Activated naive CD4-positive, alpha-beta T cell treated with anti-CD3 and anti-CD28 coated beads for 36 hours (primary cell): ENCODE measurements around the gene UBE2Q1. TPM values are rescaled to one million over a fixed set of nuclear protein-coding genes. Genes with fewer than 3 reads are reported as not detected.
A peak's percentile ranks its signal among the peaks of the same experiment; 100 is the strongest.

Source experiments
- CTCF ChIA-PET: fragments of 350-600 bp; sonication (Branson Sonifier 250); formaldehyde crosslinking; loops from one replicate; lab custom pipeline; 2021; ENCODE audit warnings: antibody characterized with exemption; lab: Charles Lee
- DNase-seq: peaks from one replicate; pipeline ENCODE4 v3.0.0-alpha.2; 2020
- H3K27ac Mint-ChIP-seq: one replicate; pipeline ENCODE4 v1.8.0; 2021; ENCODE audit warnings: mild to moderate bottlenecking, mixed read lengths
- H3K27me3 Mint-ChIP-seq: one replicate; pipeline ENCODE4 v1.8.0; 2021; ENCODE audit warnings: low read depth, mixed read lengths
- H3K36me3 Mint-ChIP-seq: one replicate; pipeline ENCODE4 v1.8.0; 2021; ENCODE audit warnings: low read depth, mixed read lengths
- H3K4me1 Mint-ChIP-seq: one replicate; pipeline ENCODE4 v1.8.0; 2021; ENCODE audit warnings: low read depth, mixed read lengths
- H3K4me3 Mint-ChIP-seq: one replicate; pipeline ENCODE4 v1.8.0; 2021; ENCODE audit warnings: mild to moderate bottlenecking, moderate library complexity, mixed read lengths
- H3K9me3 Mint-ChIP-seq: one replicate; pipeline ENCODE4 v1.8.0; 2021; ENCODE audit warnings: mixed read lengths
- intact Hi-C: fragments of 100-400 bp; cut with micrococcal nuclease; formaldehyde crosslinking; loops from one replicate; pipeline ENCODE4 v1.15.1; 2023
- total RNA-seq, 2 experiments: library from RNA; stranded (reverse); gene quantifications; one replicate each; pipeline ENCODE4 v1.2.3, GENCODE V29; 2021

The UBE2Q1 gene
- total RNA-seq, 2 experiments from 2014 or later, result 79.2 to 84.6 TPM

- Mint-ChIP-seq H3K4me1 (peaks cover 2% of the 10 kb centered on the region), H3K27ac (no peak overlapping the region), H3K9me3 (no peaks in the 10 kb centered on the region), H3K27me3 (peaks cover 5% of the 10 kb centered on the region), H3K36me3 (no peaks in the 10 kb centered on the region), H3K4me3 (no peak overlapping the region)
- CTCF ChIA-PET, result interaction anchor here (1.1 to 1.4 kb wide), 2 partner anchors 14 to 57 kb away, joined by 3 to 4 read pairs; no protein-coding TSS in a partner anchor
- intact Hi-C loops, result no loop called here
- no peak for DNase-seq
These were observed 38.1 kb downstream of the UBE2Q1 start for GRCh38 chr1:154520333-154520732.

GRCh38 chr1:154519591-154519991 is 38.9 kb downstream of the UBE2Q1 start:
- Mint-ChIP-seq H3K27me3 (peaks cover 4% of the 10 kb centered on the region), H3K9me3 (no peaks in the 10 kb centered on the region), H3K27ac (no peak overlapping the region), H3K4me1 (peaks cover 2% of the 10 kb centered on the region), H3K4me3 (no peak overlapping the region), H3K36me3 (no peaks in the 10 kb centered on the region)
- DNase-seq, result no peak
- CTCF ChIA-PET, result interaction anchor here (1.1 kb wide), 1 partner anchor 58 kb away, joined by 4 read pairs; no protein-coding TSS in a partner anchor
- intact Hi-C loops, result no loop called here

GRCh38 chr1:154517661-154518060 is 40.8 kb downstream of the UBE2Q1 start:
- Mint-ChIP-seq H3K4me3 (no peak overlapping the region), H3K27me3 (no peaks in the 10 kb centered on the region), H3K4me1 (peaks cover 2% of the 10 kb centered on the region), H3K9me3 (no peaks in the 10 kb centered on the region), H3K36me3 (no peaks in the 10 kb centered on the region), H3K27ac (no peak overlapping the region)
- CTCF ChIA-PET, result interaction anchor here (1.0 kb wide), 1 partner anchor 38 kb away, joined by 3 read pairs; no protein-coding TSS in a partner anchor
- DNase-seq, result no peak
- intact Hi-C loops, result no loop called here

GRCh38 chr1:154514066-154514553 is 44.4 kb downstream of the UBE2Q1 start:
- CTCF ChIA-PET, result no interaction called here
- H3K4me3 Mint-ChIP-seq, result no peak overlapping the region
- H3K9me3 Mint-ChIP-seq, result no peaks in the 10 kb centered on the region
- H3K27me3 Mint-ChIP-seq, result no peaks in the 10 kb centered on the region
- H3K36me3 Mint-ChIP-seq, result no peaks in the 10 kb centered on the region
- no peak for DNase-seq
- intact Hi-C loops, result no loop called here
- no peak overlapping the region for H3K27ac Mint-ChIP-seq
- no peaks in the 10 kb centered on the region for H3K4me1 Mint-ChIP-seq

- Mint-ChIP-seq H3K9me3 (no peaks in the 10 kb centered on the region), H3K27ac (no peak overlapping the region), H3K36me3 (no peaks in the 10 kb centered on the region), H3K4me1 (no peaks in the 10 kb centered on the region), H3K27me3 (peaks cover 6% of the 10 kb centered on the region), H3K4me3 (no peak overlapping the region)
- intact Hi-C loops, result no loop called here
- no peak for DNase-seq
- CTCF ChIA-PET, result interaction anchor here (0.7 kb wide), 1 partner anchor 18 kb away, joined by 3 read pairs; no protein-coding TSS in a partner anchor
These were observed 45.7 kb downstream of the UBE2Q1 start for GRCh38 chr1:154512760-154513159.

- Mint-ChIP-seq H3K27ac (no peak overlapping the region), H3K36me3 (no peaks in the 10 kb centered on the region), H3K4me1 (peaks cover 15% of the 10 kb centered on the region), H3K4me3 (no peak overlapping the region), H3K27me3 (peaks cover 61% of the 10 kb centered on the region), H3K9me3 (no peaks in the 10 kb centered on the region)
- CTCF ChIA-PET, result no interaction called here
- intact Hi-C loops, result no loop called here
- DNase-seq, result no peak
These were observed 54.6 kb downstream of the UBE2Q1 start for GRCh38 chr1:154503898-154504297.

- peak overlapping the region; percentile 38 for H3K4me3 Mint-ChIP-seq
- no peaks in the 10 kb centered on the region for H3K9me3 Mint-ChIP-seq
- peaks cover 54% of the 10 kb centered on the region for H3K27me3 Mint-ChIP-seq
- CTCF ChIA-PET, result no interaction called here
- intact Hi-C loops, result no loop called here
- H3K4me1 Mint-ChIP-seq, result peaks cover 21% of the 10 kb centered on the region
- H3K27ac Mint-ChIP-seq, result no peak overlapping the region
- no peaks in the 10 kb centered on the region for H3K36me3 Mint-ChIP-seq
- DNase-seq, result no peak
These were observed 55.7 kb downstream of the UBE2Q1 start for GRCh38 chr1:154502744-154503115.

GRCh38 chr1:154502066-154502743 is 56.3 kb downstream of the UBE2Q1 start, which contains the start of the genes SHE and TDRD10:
Gene SHE, minus strand, starts transcription at chr1:154502412. Its CDS starts 386 bp downstream, at chr1:154502026.
Gene TDRD10, plus strand, starts transcription at chr1:154502219. Its CDS starts 4,685 bp downstream, at chr1:154506904.
- DNase-seq, result no peak
- Mint-ChIP-seq H3K4me3 (peak within 1 kb of the TSS; percentile 38), H3K27me3 (peaks cover 49% of the 10 kb centered on the region), H3K4me1 (peaks cover 25% of the 10 kb centered on the region), H3K9me3 (no peaks in the 10 kb centered on the region), H3K27ac (no peak within 1 kb of the TSS), H3K36me3 (no peaks in the 10 kb centered on the region)
- intact Hi-C loops, result no loop called here
- CTCF ChIA-PET, result no interaction called here

GRCh38 chr1:154501423-154502065 is 56.9 kb downstream of the UBE2Q1 start:
- Mint-ChIP-seq H3K4me3 (peak overlapping the region; percentile 30), H3K27ac (no peak overlapping the region), H3K9me3 (no peaks in the 10 kb centered on the region), H3K27me3 (peaks cover 49% of the 10 kb centered on the region), H3K36me3 (no peaks in the 10 kb centered on the region), H3K4me1 (peaks cover 31% of the 10 kb centered on the region)
- DNase-seq, result no peak
- intact Hi-C loops, result no loop called here
- CTCF ChIA-PET, result no interaction called here

GRCh38 chr1:154500533-154500932 is 57.9 kb downstream of the UBE2Q1 start:
- peaks cover 43% of the 10 kb centered on the region for H3K27me3 Mint-ChIP-seq
- H3K36me3 Mint-ChIP-seq, result no peaks in the 10 kb centered on the region
- H3K4me1 Mint-ChIP-seq, result peaks cover 39% of the 10 kb centered on the region
- CTCF ChIA-PET, result interaction anchor here (0.6 kb wide), 1 partner anchor 21 kb away, joined by 3 read pairs; no protein-coding TSS in a partner anchor
- no peaks in the 10 kb centered on the region for H3K9me3 Mint-ChIP-seq
- no peak overlapping the region for H3K27ac Mint-ChIP-seq
- no peak overlapping the region for H3K4me3 Mint-ChIP-seq
- no peak for DNase-seq
- intact Hi-C loops, result no loop called here

- DNase-seq, result peak; percentile 38
- Mint-ChIP-seq H3K4me3 (no peak overlapping the region), H3K36me3 (no peaks in the 10 kb centered on the region), H3K9me3 (no peaks in the 10 kb centered on the region), H3K27ac (no peak overlapping the region), H3K27me3 (peaks cover 35% of the 10 kb centered on the region), H3K4me1 (peaks cover 40% of the 10 kb centered on the region)
- CTCF ChIA-PET, result no interaction called here
- intact Hi-C loops, result loop anchor here (1.0 to 10.0 kb wide), 3 partner anchors 37 to 255 kb away; no protein-coding TSS in a partner anchor
These were observed 59.0 kb downstream of the UBE2Q1 start for GRCh38 chr1:154499446-154499845.
